ENCODE results near the gene TAOK1. TPM values are rescaled to one million over a fixed set of nuclear protein-coding genes. Genes with fewer than 3 reads are reported as not detected.

The TAOK1 gene
- total and polyA plus RNA-seq, 9 of the 15 experiments (the other 6 are each of a cell fraction or from before 2014, with no cell fraction given), result 3.2 to 33.1 (median 16.5) TPM

DNA sequence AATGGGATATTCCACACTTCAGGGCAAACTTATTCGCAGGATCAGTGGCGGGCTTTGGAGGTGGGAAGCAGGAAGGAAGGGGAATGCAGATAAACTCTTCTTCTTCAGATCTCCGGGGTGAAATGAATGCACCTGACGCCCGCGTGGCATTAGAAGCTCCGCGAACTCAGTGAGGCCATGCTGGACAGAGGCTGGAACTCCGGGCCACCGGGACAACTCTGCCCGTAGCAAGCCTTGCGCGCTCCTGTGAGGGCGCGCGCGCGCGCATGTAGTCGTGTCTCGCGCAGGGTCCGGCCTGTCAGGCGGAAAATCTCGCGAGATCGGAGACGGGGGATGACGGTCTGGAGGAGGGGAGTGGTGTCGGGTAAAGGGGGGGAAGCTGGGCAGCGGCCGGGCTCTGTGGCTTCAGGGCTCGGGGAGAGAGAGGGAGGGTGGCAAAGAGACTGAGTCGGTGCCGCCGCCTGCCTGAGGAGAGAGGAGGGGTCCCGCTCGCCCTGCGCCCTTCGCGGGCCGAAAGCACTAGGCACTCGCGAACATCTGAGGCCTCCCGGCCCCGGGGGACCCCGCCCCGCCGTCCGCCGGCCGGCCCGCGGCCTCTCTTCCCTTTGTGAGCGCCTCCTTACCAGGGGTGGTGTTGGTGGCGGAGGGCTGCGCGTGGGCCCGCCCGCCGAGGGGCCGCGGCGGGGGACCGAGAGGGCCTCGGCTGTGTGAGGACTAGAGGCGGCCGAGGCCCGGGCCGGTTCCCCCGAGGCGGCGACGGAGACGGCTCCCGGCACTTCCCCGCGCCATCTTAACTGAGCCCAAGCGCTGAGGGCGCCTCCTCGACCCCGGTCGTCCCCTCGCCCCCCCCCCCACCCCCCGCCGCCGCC, at the start of gene TAOK1 (continued):
- TF ChIP-seq ZBTB40 (IDR thresholded peaks at IDR 0.05) (no peak), ZBTB40 (CRISPR knock-in tag; IDR thresholded peaks at IDR 0.05) (no peak), CHD1 (IDR thresholded peaks at IDR 0.05; ENCODE audit: low read length) (no peak), ZNF277 (CRISPR knock-in tag; IDR thresholded peaks at IDR 0.05; ENCODE audit: borderline replicate concordance) (no peak), TAF9B (IDR thresholded peaks at IDR 0.05; ENCODE audit: partially characterized antibody) (peak; percentile 65), BCL6 (CRISPR knock-in tag; IDR thresholded peaks at IDR 0.05) (no peak), SRSF1 (IDR thresholded peaks at IDR 0.05; ENCODE audit: low read depth, low read length) (no peak), MBD2 (IDR thresholded peaks at IDR 0.05; ENCODE audit: borderline replicate concordance, low read depth) (peak; percentile 66; the same call in 1 of the 2 replicates)
- TF ChIP-seq, protein P1, sequence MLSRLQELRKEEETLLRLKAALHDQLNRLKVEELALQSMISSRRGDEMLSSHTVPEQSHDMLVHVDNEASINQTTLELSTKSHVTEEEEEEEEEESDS (CRISPR knock-in tag; IDR thresholded peaks at IDR 0.05), result no peak
- TF ChIP-seq, protein P2, sequence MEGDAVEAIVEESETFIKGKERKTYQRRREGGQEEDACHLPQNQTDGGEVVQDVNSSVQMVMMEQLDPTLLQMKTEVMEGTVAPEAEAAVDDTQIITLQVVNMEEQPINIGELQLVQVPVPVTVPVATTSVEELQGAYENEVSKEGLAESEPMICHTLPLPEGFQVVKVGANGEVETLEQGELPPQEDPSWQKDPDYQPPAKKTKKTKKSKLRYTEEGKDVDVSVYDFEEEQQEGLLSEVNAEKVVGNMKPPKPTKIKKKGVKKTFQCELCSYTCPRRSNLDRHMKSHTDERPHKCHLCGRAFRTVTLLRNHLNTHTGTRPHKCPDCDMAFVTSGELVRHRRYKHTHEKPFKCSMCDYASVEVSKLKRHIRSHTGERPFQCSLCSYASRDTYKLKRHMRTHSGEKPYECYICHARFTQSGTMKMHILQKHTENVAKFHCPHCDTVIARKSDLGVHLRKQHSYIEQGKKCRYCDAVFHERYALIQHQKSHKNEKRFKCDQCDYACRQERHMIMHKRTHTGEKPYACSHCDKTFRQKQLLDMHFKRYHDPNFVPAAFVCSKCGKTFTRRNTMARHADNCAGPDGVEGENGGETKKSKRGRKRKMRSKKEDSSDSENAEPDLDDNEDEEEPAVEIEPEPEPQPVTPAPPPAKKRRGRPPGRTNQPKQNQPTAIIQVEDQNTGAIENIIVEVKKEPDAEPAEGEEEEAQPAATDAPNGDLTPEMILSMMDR (IDR thresholded peaks at IDR 0.05 in 2 of 3, conservative IDR thresholded peaks at IDR 0.05 in 1 of 3; ENCODE audit: insufficient read depth in 2 of 3, low read depth in 1 of 3, low read length in 3 of 3), result peak in 1 of 3 experiments; percentile 38; a peak in 2 of 6 replicates

Measured in K562 (cell line).